ENCODE results near the gene RPS27L.

DNA sequence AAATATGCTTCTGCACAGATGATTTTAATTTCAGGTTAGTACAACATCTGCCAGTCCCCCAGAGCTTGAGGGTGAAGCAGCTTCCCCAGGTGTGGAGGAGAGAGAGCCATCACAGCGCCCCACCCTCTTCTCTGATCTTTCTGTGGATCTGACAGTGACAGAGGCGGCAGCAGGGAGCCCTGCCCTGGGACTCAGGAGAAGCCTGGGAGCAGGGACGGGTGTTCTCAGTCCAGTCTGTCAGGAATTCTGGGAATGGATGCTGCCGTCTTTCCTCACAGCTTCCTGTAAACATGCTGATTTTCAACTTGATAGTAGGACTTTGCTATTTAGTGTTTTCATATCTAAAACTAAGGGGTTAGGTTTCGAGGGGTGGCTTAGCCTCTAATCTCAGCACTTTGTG, 20.8 kb upstream of the RPS27L start:
- TF ChIP-seq, protein P1, sequence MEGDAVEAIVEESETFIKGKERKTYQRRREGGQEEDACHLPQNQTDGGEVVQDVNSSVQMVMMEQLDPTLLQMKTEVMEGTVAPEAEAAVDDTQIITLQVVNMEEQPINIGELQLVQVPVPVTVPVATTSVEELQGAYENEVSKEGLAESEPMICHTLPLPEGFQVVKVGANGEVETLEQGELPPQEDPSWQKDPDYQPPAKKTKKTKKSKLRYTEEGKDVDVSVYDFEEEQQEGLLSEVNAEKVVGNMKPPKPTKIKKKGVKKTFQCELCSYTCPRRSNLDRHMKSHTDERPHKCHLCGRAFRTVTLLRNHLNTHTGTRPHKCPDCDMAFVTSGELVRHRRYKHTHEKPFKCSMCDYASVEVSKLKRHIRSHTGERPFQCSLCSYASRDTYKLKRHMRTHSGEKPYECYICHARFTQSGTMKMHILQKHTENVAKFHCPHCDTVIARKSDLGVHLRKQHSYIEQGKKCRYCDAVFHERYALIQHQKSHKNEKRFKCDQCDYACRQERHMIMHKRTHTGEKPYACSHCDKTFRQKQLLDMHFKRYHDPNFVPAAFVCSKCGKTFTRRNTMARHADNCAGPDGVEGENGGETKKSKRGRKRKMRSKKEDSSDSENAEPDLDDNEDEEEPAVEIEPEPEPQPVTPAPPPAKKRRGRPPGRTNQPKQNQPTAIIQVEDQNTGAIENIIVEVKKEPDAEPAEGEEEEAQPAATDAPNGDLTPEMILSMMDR (IDR thresholded peaks at IDR 0.05; ENCODE audit: low read depth, low read length): no peak
- no peak for TF ChIP-seq EZH2phosphoT487 (IDR thresholded peaks at IDR 0.05; ENCODE audit: low read depth)
